ENCODE results near the gene MPZL2. TPM values are rescaled to one million over a fixed set of nuclear protein-coding genes. Genes with fewer than 3 reads are reported as not detected.
A peak's percentile ranks its signal among the peaks of the same experiment; 100 is the strongest.

Gene MPZL2
- total and polyA plus RNA-seq, 10 of the 15 experiments (the other 5 are each of a cell fraction or from before 2014, with no cell fraction given), result 0.81 to 4.8 (median 3.1) TPM

DNA sequence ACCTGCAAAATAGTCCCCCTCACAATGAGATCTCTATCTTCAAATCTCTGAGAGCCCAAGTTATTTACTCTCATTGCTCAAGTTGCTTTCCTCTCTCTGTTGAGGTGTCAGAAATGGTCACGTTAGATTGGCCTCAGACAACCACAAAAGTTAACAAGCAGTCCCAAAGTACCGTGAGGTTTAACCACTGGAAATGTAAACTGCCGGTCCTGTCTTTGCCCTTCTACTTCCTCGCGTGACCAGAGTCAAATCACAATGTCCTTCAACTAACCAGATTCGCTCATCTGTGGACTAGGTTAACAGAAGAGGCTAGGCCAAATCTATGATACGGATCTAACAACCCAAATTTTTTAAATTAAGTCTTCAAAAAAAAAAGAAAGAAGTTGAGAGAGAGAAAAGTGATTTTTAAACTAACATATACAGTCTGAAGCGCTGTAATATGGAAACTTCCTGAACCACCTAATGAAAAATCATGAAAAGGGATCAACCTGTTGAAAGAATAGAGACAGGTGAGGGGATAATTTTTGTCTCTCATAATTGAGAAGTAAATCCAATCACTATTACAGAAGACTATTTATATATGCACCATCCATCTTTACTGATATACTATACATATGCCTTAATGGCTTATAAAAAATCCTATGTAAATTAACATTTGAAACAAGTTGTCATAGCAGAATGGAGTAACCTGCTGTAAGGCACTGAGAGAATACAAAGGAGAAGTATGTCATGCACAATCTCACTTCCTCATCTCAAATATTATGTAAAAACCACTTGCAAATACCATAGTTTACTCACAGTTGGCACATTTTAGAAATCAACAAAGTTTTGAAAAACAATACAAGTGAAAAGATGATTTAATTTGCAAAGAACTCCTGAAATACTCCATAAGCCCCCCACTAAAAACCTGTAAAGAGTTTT is 36.0 kb downstream of the MPZL2 start (continued):
- TF ChIP-seq DPF2 (IDR thresholded peaks at IDR 0.05) (peak; percentile 71), SMAD5 (IDR thresholded peaks at IDR 0.05; ENCODE audit: low read depth) (no peak), CHD2 (IDR thresholded peaks at IDR 0.05; ENCODE audit: borderline replicate concordance, low read depth, low read length) (peak; percentile 66), CBFB (IDR thresholded peaks at IDR 0.05; ENCODE audit: low read depth) (peak; percentile 74; the same call in 1 of the 2 replicates), FOXM1 (IDR thresholded peaks at IDR 0.05; ENCODE audit: low read depth, low read length) (peak; percentile 59; the same call in 1 of the 2 replicates), SPI1 (IDR thresholded peaks at IDR 0.05; ENCODE audit: borderline replicate concordance, insufficient read depth, low read depth, low read length) (peak; percentile 96), ZNF207 (IDR thresholded peaks at IDR 0.05; ENCODE audit: borderline replicate concordance) (no peak), NRF1 (conservative IDR thresholded peaks at IDR 0.05; ENCODE audit: low read depth, low read length) (no peak), EP300 (IDR thresholded peaks at IDR 0.05; ENCODE audit: borderline replicate concordance in 1 of 2, control insufficient read depth in 1 of 2, low read depth in 2 of 2, low read length in 2 of 2) (peak; percentile 90 to 94), NFXL1 (IDR thresholded peaks at IDR 0.05; ENCODE audit: borderline replicate concordance) (0 out of 2 replicates have a peak, but pooled peaks have one; percentile 60), FOS (IDR thresholded peaks at IDR 0.05; ENCODE audit: borderline replicate concordance, extremely low read depth, insufficient read length) (no peak), TAF1 (IDR thresholded peaks at IDR 0.05; ENCODE audit: borderline replicate concordance, low read depth, low read length) (no peak), CHD4 (IDR thresholded peaks at IDR 0.05) (peak; percentile 63; the same call in 1 of the 2 replicates), RCOR1 (conservative IDR thresholded peaks at IDR 0.05; ENCODE audit: low read depth, low read length) (peak; percentile 79; the same call in 1 of the 2 replicates), ZNF384 (IDR thresholded peaks at IDR 0.05; ENCODE audit: borderline replicate concordance, low read depth, low read length) (peak; percentile 35; the same call in 1 of the 2 replicates), IKZF2 (IDR thresholded peaks at IDR 0.05) (peak; percentile 88 to 91), ESRRA (IDR thresholded peaks at IDR 0.05; ENCODE audit: low read length) (peak; percentile 81; the same call in 1 of the 2 replicates), SP1 (IDR thresholded peaks at IDR 0.05; ENCODE audit: low read depth, low read length) (peak; percentile 32), TCF7 (IDR thresholded peaks at IDR 0.05; ENCODE audit: borderline replicate concordance) (no peak)
- TF ChIP-seq, protein P1, sequence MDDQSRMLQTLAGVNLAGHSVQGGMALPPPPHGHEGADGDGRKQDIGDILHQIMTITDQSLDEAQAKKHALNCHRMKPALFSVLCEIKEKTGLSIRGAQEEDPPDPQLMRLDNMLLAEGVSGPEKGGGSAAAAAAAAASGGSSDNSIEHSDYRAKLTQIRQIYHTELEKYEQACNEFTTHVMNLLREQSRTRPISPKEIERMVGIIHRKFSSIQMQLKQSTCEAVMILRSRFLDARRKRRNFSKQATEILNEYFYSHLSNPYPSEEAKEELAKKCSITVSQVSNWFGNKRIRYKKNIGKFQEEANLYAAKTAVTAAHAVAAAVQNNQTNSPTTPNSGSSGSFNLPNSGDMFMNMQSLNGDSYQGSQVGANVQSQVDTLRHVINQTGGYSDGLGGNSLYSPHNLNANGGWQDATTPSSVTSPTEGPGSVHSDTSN (IDR thresholded peaks at IDR 0.05; ENCODE audit: insufficient replicate concordance, low read depth, low read length), result no peak
- TF ChIP-seq, protein P2, sequence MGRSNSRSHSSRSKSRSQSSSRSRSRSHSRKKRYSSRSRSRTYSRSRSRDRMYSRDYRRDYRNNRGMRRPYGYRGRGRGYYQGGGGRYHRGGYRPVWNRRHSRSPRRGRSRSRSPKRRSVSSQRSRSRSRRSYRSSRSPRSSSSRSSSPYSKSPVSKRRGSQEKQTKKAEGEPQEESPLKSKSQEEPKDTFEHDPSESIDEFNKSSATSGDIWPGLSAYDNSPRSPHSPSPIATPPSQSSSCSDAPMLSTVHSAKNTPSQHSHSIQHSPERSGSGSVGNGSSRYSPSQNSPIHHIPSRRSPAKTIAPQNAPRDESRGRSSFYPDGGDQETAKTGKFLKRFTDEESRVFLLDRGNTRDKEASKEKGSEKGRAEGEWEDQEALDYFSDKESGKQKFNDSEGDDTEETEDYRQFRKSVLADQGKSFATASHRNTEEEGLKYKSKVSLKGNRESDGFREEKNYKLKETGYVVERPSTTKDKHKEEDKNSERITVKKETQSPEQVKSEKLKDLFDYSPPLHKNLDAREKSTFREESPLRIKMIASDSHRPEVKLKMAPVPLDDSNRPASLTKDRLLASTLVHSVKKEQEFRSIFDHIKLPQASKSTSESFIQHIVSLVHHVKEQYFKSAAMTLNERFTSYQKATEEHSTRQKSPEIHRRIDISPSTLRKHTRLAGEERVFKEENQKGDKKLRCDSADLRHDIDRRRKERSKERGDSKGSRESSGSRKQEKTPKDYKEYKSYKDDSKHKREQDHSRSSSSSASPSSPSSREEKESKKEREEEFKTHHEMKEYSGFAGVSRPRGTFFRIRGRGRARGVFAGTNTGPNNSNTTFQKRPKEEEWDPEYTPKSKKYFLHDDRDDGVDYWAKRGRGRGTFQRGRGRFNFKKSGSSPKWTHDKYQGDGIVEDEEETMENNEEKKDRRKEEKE (IDR thresholded peaks at IDR 0.05), result no peak
- TF ChIP-seq, protein P3, sequence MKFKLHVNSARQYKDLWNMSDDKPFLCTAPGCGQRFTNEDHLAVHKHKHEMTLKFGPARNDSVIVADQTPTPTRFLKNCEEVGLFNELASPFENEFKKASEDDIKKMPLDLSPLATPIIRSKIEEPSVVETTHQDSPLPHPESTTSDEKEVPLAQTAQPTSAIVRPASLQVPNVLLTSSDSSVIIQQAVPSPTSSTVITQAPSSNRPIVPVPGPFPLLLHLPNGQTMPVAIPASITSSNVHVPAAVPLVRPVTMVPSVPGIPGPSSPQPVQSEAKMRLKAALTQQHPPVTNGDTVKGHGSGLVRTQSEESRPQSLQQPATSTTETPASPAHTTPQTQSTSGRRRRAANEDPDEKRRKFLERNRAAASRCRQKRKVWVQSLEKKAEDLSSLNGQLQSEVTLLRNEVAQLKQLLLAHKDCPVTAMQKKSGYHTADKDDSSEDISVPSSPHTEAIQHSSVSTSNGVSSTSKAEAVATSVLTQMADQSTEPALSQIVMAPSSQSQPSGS (IDR thresholded peaks at IDR 0.05; ENCODE audit: low read length), result peak; percentile 77
- TF ChIP-seq, protein P4, sequence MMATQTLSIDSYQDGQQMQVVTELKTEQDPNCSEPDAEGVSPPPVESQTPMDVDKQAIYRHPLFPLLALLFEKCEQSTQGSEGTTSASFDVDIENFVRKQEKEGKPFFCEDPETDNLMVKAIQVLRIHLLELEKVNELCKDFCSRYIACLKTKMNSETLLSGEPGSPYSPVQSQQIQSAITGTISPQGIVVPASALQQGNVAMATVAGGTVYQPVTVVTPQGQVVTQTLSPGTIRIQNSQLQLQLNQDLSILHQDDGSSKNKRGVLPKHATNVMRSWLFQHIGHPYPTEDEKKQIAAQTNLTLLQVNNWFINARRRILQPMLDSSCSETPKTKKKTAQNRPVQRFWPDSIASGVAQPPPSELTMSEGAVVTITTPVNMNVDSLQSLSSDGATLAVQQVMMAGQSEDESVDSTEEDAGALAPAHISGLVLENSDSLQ (IDR thresholded peaks at IDR 0.05), result no peak; the same call in 1 of the 2 replicates

Data from GM12878 (cell line).